Hypothalamus (tissue), 51 donors: Measurements from ENCODE around the gene TSPEAR.

Experiments
- DNase-seq, 51 donors: peaks; one replicate each; lab custom pipeline; 2025; lab: John Stamatoyannopoulos, UW

TSPEAR gene

GRCh38 chr21:44724196-44724595, 12.8 kb upstream of the TSPEAR start:
- DNase-seq: no peak

- DNase-seq: peak in 1 of 51 donors; percentile 2
Measured at GRCh38 chr21:44723177-44724131, 12.1 kb upstream of the TSPEAR start.

GRCh38 chr21:44722731-44723130, 11.4 kb upstream of the TSPEAR start:
- DNase-seq: no peak

- no peak for DNase-seq
Measured at GRCh38 chr21:44720170-44720569, 8.8 kb upstream of the TSPEAR start.

- DNase-seq: no peak
Measured at GRCh38 chr21:44718571-44718970, 7.2 kb upstream of the TSPEAR start.

GRCh38 chr21:44718093-44718492, 6.7 kb upstream of the TSPEAR start:
- no peak for DNase-seq

GRCh38 chr21:44716984-44717383, 5.6 kb upstream of the TSPEAR start:
- DNase-seq: no peak

GRCh38 chr21:44714905-44715304, 3.5 kb upstream of the TSPEAR start:
- DNase-seq: no peak

- DNase-seq: no peak
Measured at GRCh38 chr21:44713846-44714245, 2.5 kb upstream of the TSPEAR start.

- DNase-seq: no peak
Measured at GRCh38 chr21:44713130-44713529, 1.8 kb upstream of the TSPEAR start.

GRCh38 chr21:44712203-44713028, 1.0 kb upstream of the TSPEAR start:
- DNase-seq: no peak

GRCh38 chr21:44710756-44711326, 531 bp downstream of the TSPEAR start:
- DNase-seq: no peak

GRCh38 chr21:44710294-44710665, 1.1 kb downstream of the TSPEAR start:
- DNase-seq: no peak

GRCh38 chr21:44709426-44710293, 1.7 kb downstream of the TSPEAR start:
- DNase-seq: peak in 1 of 51 donors; percentile 4

- DNase-seq: no peak
Measured at GRCh38 chr21:44708866-44709425, 2.4 kb downstream of the TSPEAR start.

GRCh38 chr21:44708213-44708865, 3.0 kb downstream of the TSPEAR start:
- no peak for DNase-seq

GRCh38 chr21:44706706-44707581, 4.4 kb downstream of the TSPEAR start:
- DNase-seq: no peak

- DNase-seq: no peak
Measured at GRCh38 chr21:44706026-44706705, 5.2 kb downstream of the TSPEAR start.
